DOHH2 (cell line): ENCODE results near the gene FIBP.

Source experiments
- H3F3A ChIP-seq: fragments of 200-600 bp; sonication (generic), shearing (Covaris generic); 2 replicates; pipeline ENCODE4 v1.6.0; 2016; ENCODE audit warnings: antibody characterized with exemption, mild to moderate bottlenecking; ENCODE audit not compliant: control insufficient read depth, insufficient read depth
- H3K27ac ChIP-seq: fragments of 200-600 bp; sonication (generic); 2 replicates; pipeline ENCODE4 v1.5.1; 2014; ENCODE audit warnings: low read depth, mild to moderate bottlenecking, low read length, moderate library complexity
- H3K27me3 ChIP-seq: fragments of 200-600 bp; sonication (generic); 2 replicates; pipeline ENCODE4 v1.6.1; 2014; ENCODE audit warnings: mild to moderate bottlenecking, low read length, mixed read lengths; ENCODE audit not compliant: control insufficient read depth
- H3K36me3 ChIP-seq: fragments of 200-600 bp; sonication (generic); 2 replicates; pipeline ENCODE4 v1.6.1; 2014; ENCODE audit warnings: mild to moderate bottlenecking, low read length, moderate library complexity, mixed read lengths; ENCODE audit not compliant: control insufficient read depth
- H3K4me1 ChIP-seq: fragments of 200-600 bp; sonication (generic); 2 replicates; pipeline ENCODE4 v1.6.1; 2014; ENCODE audit warnings: mild to moderate bottlenecking, low read length, mixed read lengths; ENCODE audit not compliant: control insufficient read depth
- H3K4me2 ChIP-seq: fragments of 200-600 bp; sonication (generic); 2 replicates; pipeline ENCODE4 v1.6.0; 2014; ENCODE audit warnings: mild to moderate bottlenecking, low read length, moderate library complexity
- H3K4me3 ChIP-seq: fragments of 200-600 bp; sonication (generic); 2 replicates; pipeline ENCODE4 v1.5.1; 2014; ENCODE audit warnings: mild to moderate bottlenecking, low read length, mixed read lengths
- H3K79me2 ChIP-seq: fragments of 200-600 bp; sonication (generic); 2 replicates; pipeline ENCODE4 v1.6.1; 2014; ENCODE audit warnings: mild to moderate bottlenecking, low read length, mixed read lengths; ENCODE audit not compliant: control insufficient read depth
- H3K9me2 ChIP-seq: fragments of 200-600 bp; sonication (generic); replicated peaks from 2 replicates; pipeline ENCODE4 v1.6.1; 2014; ENCODE audit warnings: mild to moderate bottlenecking, low read length, mixed read lengths; ENCODE audit not compliant: control insufficient read depth
- H3K9me3 ChIP-seq: fragments of 200-600 bp; sonication (generic); 2 replicates; pipeline ENCODE4 v1.6.1; 2014; ENCODE audit warnings: antibody characterized with exemption, low read length, mixed read lengths; ENCODE audit not compliant: control insufficient read depth, insufficient read depth
- H4K20me1 ChIP-seq: fragments of 200-600 bp; sonication (generic); 2 replicates; pipeline ENCODE4 v1.6.0; 2014; ENCODE audit warnings: low read depth, mild to moderate bottlenecking, antibody characterized with exemption, low read length, moderate library complexity; ENCODE audit not compliant: control insufficient read depth, insufficient read depth
- CTCF ChIP-seq: fragments of 200-600 bp; sonication (generic); IDR thresholded peaks from one replicate; pipeline ENCODE4 v1.5.1; 2014; ENCODE audit warnings: antibody characterized with exemption, mild to moderate bottlenecking, low read depth, low read length; ENCODE audit not compliant: poor library complexity, severe bottlenecking
- EZH2phosphoT487 ChIP-seq: fragments of 200-600 bp; sonication (generic); IDR thresholded peaks from 2 replicates; pipeline ENCODE4 v1.6.1; 2017; ENCODE audit warnings: borderline replicate concordance, mild to moderate bottlenecking, antibody characterized with exemption, low read length, moderate library complexity, mixed read lengths

Gene FIBP

GRCh38 chr11:65907878-65908277 lies 19.6 kb upstream of the FIBP start:
- H3K79me2 ChIP-seq, result no peaks in the 10 kb centered on the region
- no peaks in the 10 kb centered on the region for H3K36me3 ChIP-seq
- no peak overlapping the region for H3K4me2 ChIP-seq
- H3K9me2 ChIP-seq, result no peaks in the 10 kb centered on the region
- TF ChIP-seq CTCF (no peak), EZH2phosphoT487 (no peak)
- H4K20me1 ChIP-seq, result no peaks in the 10 kb centered on the region
- 0 out of 2 replicates have a peak, but pooled peaks cover 3% of the 10 kb centered on the region for H3K4me1 ChIP-seq
- H3K9me3 ChIP-seq, result no peaks in the 10 kb centered on the region
- H3K27me3 ChIP-seq, result peaks cover 38% of the 10 kb centered on the region
- no peak overlapping the region for H3K27ac ChIP-seq
- no peak overlapping the region for H3K4me3 ChIP-seq
- H3F3A ChIP-seq, result no peaks in the 10 kb centered on the region

- H3F3A ChIP-seq, result no peaks in the 10 kb centered on the region
- no peak overlapping the region for H3K4me2 ChIP-seq
- no peaks in the 10 kb centered on the region for H3K9me2 ChIP-seq
- H3K9me3 ChIP-seq, result no peaks in the 10 kb centered on the region
- no peaks in the 10 kb centered on the region for H3K79me2 ChIP-seq
- TF ChIP-seq CTCF (no peak), EZH2phosphoT487 (no peak)
- H3K4me1 ChIP-seq, result no peaks in the 10 kb centered on the region
- H3K4me3 ChIP-seq, result no peak overlapping the region
- H3K27me3 ChIP-seq, result peaks cover 45% of the 10 kb centered on the region
- no peaks in the 10 kb centered on the region for H3K36me3 ChIP-seq
- no peak overlapping the region for H3K27ac ChIP-seq
- H4K20me1 ChIP-seq, result no peaks in the 10 kb centered on the region
Observed at GRCh38 chr11:65906602-65907001, 18.3 kb upstream of the FIBP start.

- Histone ChIP-seq H3K4me1 (peaks cover 18% of the 10 kb centered on the region), H3K4me2 (no peak overlapping the region), H3K27ac (no peak overlapping the region), H3K9me3 (no peaks in the 10 kb centered on the region), H3F3A (no peaks in the 10 kb centered on the region), H3K79me2 (no peaks in the 10 kb centered on the region), H3K27me3 (peaks cover 40% of the 10 kb centered on the region), H3K9me2 (no peaks in the 10 kb centered on the region), H4K20me1 (no peaks in the 10 kb centered on the region), H3K36me3 (no peaks in the 10 kb centered on the region), H3K4me3 (no peak overlapping the region)
- TF ChIP-seq EZH2phosphoT487 (no peak), CTCF (no peak)
Observed at GRCh38 chr11:65903715-65904114, 15.4 kb upstream of the FIBP start.

GRCh38 chr11:65903068-65903481 lies 14.8 kb upstream of the FIBP start:
- Histone ChIP-seq H3K36me3 (no peaks in the 10 kb centered on the region), H3K79me2 (no peaks in the 10 kb centered on the region), H3K9me2 (no peaks in the 10 kb centered on the region), H3F3A (no peaks in the 10 kb centered on the region; the same call in 1 of the 2 replicates), H3K4me2 (no peak overlapping the region), H4K20me1 (no peaks in the 10 kb centered on the region), H3K27ac (no peak overlapping the region), H3K27me3 (peaks cover 45% of the 10 kb centered on the region), H3K9me3 (no peaks in the 10 kb centered on the region), H3K4me1 (peaks cover 18% of the 10 kb centered on the region), H3K4me3 (no peak overlapping the region)
- TF ChIP-seq EZH2phosphoT487 (no peak), CTCF (no peak)
